Measurements from ENCODE around the gene DCAF17.
"Not testable (repeated sequence)": the region's sequence is repeated elsewhere in the genome, so short reads cannot be mapped to it uniquely, and the experiment has no call there.

Gene DCAF17

GRCh38 chr2:171509945-171510731, 76.1 kb downstream of the DCAF17 start:
- in situ Hi-C loops (cut with MboI; ENCODE audit: low sequenced_read_pairs) = no loop called here

- in situ Hi-C loops (cut with MboI; ENCODE audit: low sequenced_read_pairs) = no loop called here
Observed at GRCh38 chr2:171512014-171512413, 78.0 kb downstream of the DCAF17 start.

GRCh38 chr2:171512683-171513195, 78.7 kb downstream of the DCAF17 start:
- in situ Hi-C loops (cut with MboI; ENCODE audit: low sequenced_read_pairs) = no loop called here

GRCh38 chr2:171513719-171514160, 79.7 kb downstream of the DCAF17 start:
- in situ Hi-C loops (cut with MboI; ENCODE audit: low sequenced_read_pairs) = no loop called here

GRCh38 chr2:171514908-171515582, 81.0 kb downstream of the DCAF17 start:
- in situ Hi-C loops (cut with MboI; ENCODE audit: low sequenced_read_pairs) = no loop called here

- in situ Hi-C loops (cut with MboI; ENCODE audit: low sequenced_read_pairs) = no loop called here
Observed at GRCh38 chr2:171515672-171516298, 81.8 kb downstream of the DCAF17 start.

- in situ Hi-C loops (cut with MboI; ENCODE audit: low sequenced_read_pairs) = no loop called here
Observed at GRCh38 chr2:171516793-171517192, 82.8 kb downstream of the DCAF17 start.

GRCh38 chr2:171520471-171520870, 86.4 kb downstream of the DCAF17 start:
- in situ Hi-C loops (cut with MboI; ENCODE audit: low sequenced_read_pairs) = no loop called here

- in situ Hi-C loops (cut with MboI; ENCODE audit: low sequenced_read_pairs) = no loop called here
Observed at GRCh38 chr2:171521361-171522051, 87.5 kb downstream of the DCAF17 start.

GRCh38 chr2:171522052-171522787, 88.2 kb downstream of the DCAF17 start, which contains the start of gene CYBRD1:
TSS of gene CYBRD1 (plus strand) at chr2:171522474. CDS start at chr2:171522546, 72 bp downstream.
- in situ Hi-C loops (cut with MboI; ENCODE audit: low sequenced_read_pairs) = no loop called here

GRCh38 chr2:171522788-171523087, 88.7 kb downstream of the DCAF17 start:
- in situ Hi-C loops (cut with MboI; ENCODE audit: low sequenced_read_pairs) = no loop called here

- in situ Hi-C loops (cut with MboI; ENCODE audit: low sequenced_read_pairs) = no loop called here
Observed at GRCh38 chr2:171523088-171524017, 89.3 kb downstream of the DCAF17 start.

- in situ Hi-C loops (cut with MboI; ENCODE audit: low sequenced_read_pairs) = no loop called here
Observed at GRCh38 chr2:171524018-171524401, 90.0 kb downstream of the DCAF17 start.

GRCh38 chr2:171529914-171530313, 95.9 kb downstream of the DCAF17 start:
- in situ Hi-C loops (cut with MboI; ENCODE audit: low sequenced_read_pairs) = no loop called here

- in situ Hi-C loops (cut with MboI; ENCODE audit: low sequenced_read_pairs) = no loop called here
Observed at GRCh38 chr2:171530378-171530777, 96.4 kb downstream of the DCAF17 start.

GRCh38 chr2:171530859-171531258, 96.8 kb downstream of the DCAF17 start:
- in situ Hi-C loops (cut with MboI; ENCODE audit: low sequenced_read_pairs) = not testable (repeated sequence)

- in situ Hi-C loops (cut with MboI; ENCODE audit: low sequenced_read_pairs) = no loop called here
Observed at GRCh38 chr2:171531291-171531690, 97.3 kb downstream of the DCAF17 start.

- in situ Hi-C loops (cut with MboI; ENCODE audit: low sequenced_read_pairs) = no loop called here
Observed at GRCh38 chr2:171531836-171532450, 97.9 kb downstream of the DCAF17 start.

- in situ Hi-C loops (cut with MboI; ENCODE audit: low sequenced_read_pairs) = no loop called here
Observed at GRCh38 chr2:171533331-171533730, 99.3 kb downstream of the DCAF17 start.

Measured in HL-60/S4 (cell line).